GM12872 (cell line): ENCODE measurements around the gene ALDH1L2.

Experiments used
- CTCF ChIP-seq: IDR thresholded peaks from 3 replicates; pipeline ENCODE4 v1.5.1; 2011; ENCODE audit warnings: low read depth, mild to moderate bottlenecking, low read length, moderate library complexity; ENCODE audit not compliant: insufficient read depth

Gene ALDH1L2

GRCh38 chr12:105099356-105099755, 15.1 kb upstream of the ALDH1L2 start:
- no peak for TF ChIP-seq CTCF

- TF ChIP-seq CTCF, result no peak
Measured at GRCh38 chr12:105092336-105092735, 8.1 kb upstream of the ALDH1L2 start.

GRCh38 chr12:105091476-105092206, 7.4 kb upstream of the ALDH1L2 start:
- TF ChIP-seq CTCF, result no peak

- TF ChIP-seq CTCF, result no peak
Measured at GRCh38 chr12:105090361-105090760, 6.1 kb upstream of the ALDH1L2 start.

GRCh38 chr12:105089817-105090216, 5.6 kb upstream of the ALDH1L2 start:
- TF ChIP-seq CTCF, result no peak

GRCh38 chr12:105085501-105085900, 1.2 kb upstream of the ALDH1L2 start:
- no peak for TF ChIP-seq CTCF

- no peak for TF ChIP-seq CTCF
Measured at GRCh38 chr12:105083551-105084105, 630 bp downstream of the ALDH1L2 start.

- no peak for TF ChIP-seq CTCF
Measured at GRCh38 chr12:105083031-105083430, 1.2 kb downstream of the ALDH1L2 start.
